H1 (cell line): ENCODE measurements around the gene GRIK4. TPM values are rescaled to one million over a fixed set of nuclear protein-coding genes. Genes with fewer than 3 reads are reported as not detected.
A peak's percentile ranks its signal among the peaks of the same experiment; 100 is the strongest.

ENCODE experiments used
- CTCF ChIA-PET: fragments of 300-600 bp; sonication (Branson Sonifier 250); formaldehyde crosslinking; loops from one replicate; lab custom pipeline; 2021; ENCODE audit not compliant: partially characterized antibody; lab: Charles Lee
- POLR2A ChIA-PET: fragments of 300-600 bp; sonication (Branson Sonifier 250); formaldehyde crosslinking; loops from one replicate; lab custom pipeline; 2021; ENCODE audit warnings: inconsistent platforms; ENCODE audit not compliant: partially characterized antibody; lab: Charles Lee
- DNase-seq, 2 experiments: peaks; one replicate each; pipeline versions ENCODE4 v3.0.0 to v3.0.0-alpha.2; 2010 to 2022; ENCODE audit warnings: low spot score in 2 of 2, low read depth in 1 of 2, mixed read lengths in 1 of 2
- FAIRE-seq: peaks from 2 replicates; lab custom pipeline; 2011; peaks lifted over from hg19 to GRCh38; lab: Jason Lieb, UNC
- H2AFZ ChIP-seq: 2 replicates; pipeline ENCODE4 v1.8.1; 2012; ENCODE audit warnings: low read length, inconsistent platforms
- H2AK5ac ChIP-seq: 2 replicates; pipeline ENCODE4 v1.6.1; 2013; ENCODE audit warnings: low read depth, low read length
- H2BK120ac ChIP-seq: replicated peaks from 2 replicates; pipeline ENCODE3; 2013; ENCODE audit warnings: low read depth, low read length, inconsistent platforms
- H2BK12ac ChIP-seq: 2 replicates; pipeline ENCODE4 v1.6.1; 2013; ENCODE audit warnings: low read depth, low read length
- H2BK15ac ChIP-seq: 2 replicates; pipeline ENCODE4 v1.6.1; 2013; ENCODE audit warnings: low read length
- H2BK20ac ChIP-seq: 2 replicates; pipeline ENCODE4 v1.6.1; 2013; ENCODE audit warnings: low read length
- H2BK5ac ChIP-seq: 2 replicates; pipeline ENCODE4 v1.6.1; 2013; ENCODE audit warnings: low read depth, low read length
- H3K14ac ChIP-seq: 2 replicates; pipeline ENCODE4 v1.6.1; 2013; ENCODE audit warnings: inconsistent platforms; ENCODE audit not compliant: insufficient read length
- H3K18ac ChIP-seq: 2 replicates; pipeline ENCODE4 v1.6.1; 2013; ENCODE audit warnings: low read length; ENCODE audit errors: extremely low read depth
- H3K23ac ChIP-seq: 2 replicates; pipeline ENCODE4 v1.6.1; 2013; ENCODE audit warnings: inconsistent platforms; ENCODE audit not compliant: insufficient read length
- H3K23me2 ChIP-seq: 2 replicates; pipeline ENCODE4 v1.6.1; 2013; ENCODE audit warnings: low read depth, low read length
- H3K27ac ChIP-seq: 2 replicates; pipeline ENCODE4 v1.6.1; 2011; ENCODE audit warnings: low read depth, low read length, inconsistent platforms
- H3K27me3 ChIP-seq, 4 experiments: replicated peaks in 1 of 4; 1 replicate in 1 of 4; 2 replicates in 3 of 4; pipeline versions ENCODE4 v1.6.1 to v1.8.1; 2011 to 2013; ENCODE audit warnings: low read length in 3 of 4, mild to moderate bottlenecking in 3 of 4, inconsistent platforms in 2 of 4, mixed read lengths in 2 of 4, moderate library complexity in 1 of 4; ENCODE audit not compliant: control insufficient read depth in 3 of 4, insufficient read depth in 3 of 4; ENCODE audit errors: extremely low read depth in 1 of 4
- H3K36me3 ChIP-seq, 4 experiments: 2 replicates each; pipeline versions ENCODE4 v1.6.1 to v1.8.1; 2011 to 2013; ENCODE audit warnings: mild to moderate bottlenecking in 4 of 4, low read length in 3 of 4, moderate library complexity in 2 of 4, control low read depth in 1 of 4, inconsistent platforms in 1 of 4; ENCODE audit not compliant: insufficient read depth in 4 of 4, control insufficient read depth in 2 of 4
- H3K4ac ChIP-seq: replicated peaks from 2 replicates; pipeline ENCODE3; 2013; ENCODE audit warnings: low read length, low read depth, mixed read lengths, inconsistent platforms; ENCODE audit not compliant: insufficient read length
- H3K4me1 ChIP-seq, 4 experiments: replicated peaks in 1 of 4; 1 replicate in 1 of 4; 2 replicates in 3 of 4; pipeline versions ENCODE4 v1.6.1 to v1.8.1; 2011 to 2013; ENCODE audit warnings: low read length in 3 of 4, inconsistent platforms in 2 of 4, mixed read lengths in 1 of 4; ENCODE audit not compliant: insufficient read depth in 4 of 4, control insufficient read depth in 3 of 4
- H3K4me2 ChIP-seq, 2 experiments: 2 replicates each; pipeline versions ENCODE4 v1.6.1 to v1.8.1; 2011 to 2013; ENCODE audit warnings: low read depth in 2 of 2, low read length in 2 of 2, control low read depth in 1 of 2, inconsistent platforms in 1 of 2, mild to moderate bottlenecking in 1 of 2; ENCODE audit not compliant: insufficient read depth in 1 of 2
- H3K4me3 ChIP-seq, 4 experiments: fragments of 200-600, 300-600 bp in 1 of 4; sonication (generic), shearing (Covaris generic), sonication (Bioruptor Twin) in 1 of 4; 2 replicates each; pipeline versions ENCODE4 v1.5.1 to v1.8.1; 2011 to 2016; ENCODE audit warnings: low read length in 4 of 4, low read depth in 3 of 4, control low read depth in 2 of 4, inconsistent platforms in 2 of 4, mild to moderate bottlenecking in 2 of 4, mixed read lengths in 1 of 4, moderate library complexity in 1 of 4; ENCODE audit not compliant: insufficient read depth in 2 of 4; ENCODE audit errors: extremely low read depth in 1 of 4
- H3K56ac ChIP-seq: replicated peaks from 2 replicates; pipeline ENCODE3; 2013; ENCODE audit warnings: low read depth, mild to moderate bottlenecking, mixed read lengths, low read length, inconsistent platforms; ENCODE audit not compliant: insufficient read length
- H3K79me1 ChIP-seq: 2 replicates; pipeline ENCODE4 v1.6.1; 2013; ENCODE audit warnings: low read depth, low read length, control low read depth
- H3K79me2 ChIP-seq, 2 experiments: 2 replicates each; pipeline versions ENCODE4 v1.6.1 to v1.8.1; 2012 to 2013; ENCODE audit warnings: low read length in 2 of 2, mild to moderate bottlenecking in 2 of 2, inconsistent platforms in 1 of 2; ENCODE audit not compliant: insufficient read depth in 2 of 2, control insufficient read depth in 1 of 2
- H3K9ac ChIP-seq, 4 experiments: replicated peaks in 1 of 4; 1 replicate in 1 of 4; 2 replicates in 3 of 4; pipeline versions ENCODE4 v1.6.1 to v1.8.1; 2011 to 2013; ENCODE audit warnings: low read depth in 3 of 4, low read length in 3 of 4, control low read depth in 2 of 4, mild to moderate bottlenecking in 2 of 4, moderate library complexity in 2 of 4, inconsistent platforms in 1 of 4; ENCODE audit errors: extremely low read depth in 1 of 4
- H3K9me3 ChIP-seq, 2 experiments: 2 replicates each; pipeline versions ENCODE4 v1.6.1 to v1.8.1; 2012 to 2013; ENCODE audit warnings: mild to moderate bottlenecking in 2 of 2, moderate library complexity in 2 of 2, control low read depth in 1 of 2, inconsistent platforms in 1 of 2, low read depth in 1 of 2, low read length in 1 of 2, mixed read lengths in 1 of 2; ENCODE audit not compliant: insufficient read depth in 2 of 2
- H4K20me1 ChIP-seq, 2 experiments: replicated peaks in 1 of 2; 2 replicates each; pipeline versions ENCODE3 to v1.8.1; 2011 to 2013; ENCODE audit warnings: inconsistent platforms in 2 of 2, low read length in 2 of 2, mild to moderate bottlenecking in 1 of 2; ENCODE audit not compliant: insufficient read depth in 2 of 2, control insufficient read depth in 1 of 2
- H4K5ac ChIP-seq: 2 replicates; pipeline ENCODE4 v1.6.1; 2013; ENCODE audit warnings: low read length, low read depth, mixed read lengths, inconsistent platforms; ENCODE audit not compliant: insufficient read length
- H4K8ac ChIP-seq: 2 replicates; pipeline ENCODE4 v1.8.0; 2013; ENCODE audit warnings: mild to moderate bottlenecking, moderate library complexity, low read length, inconsistent platforms; ENCODE audit not compliant: insufficient read depth; ENCODE audit errors: extremely low read depth
- H4K91ac ChIP-seq: replicated peaks from 2 replicates; pipeline ENCODE3; 2013; ENCODE audit warnings: low read length, mixed read lengths, inconsistent platforms; ENCODE audit not compliant: insufficient read length
- RAD21 ChIP-seq, 2 experiments: IDR thresholded peaks in 1 of 2; conservative IDR thresholded peaks in 1 of 2; 2 replicates each; pipeline ENCODE4 v1.6.1; 2011; ENCODE audit warnings: low read depth in 2 of 2, low read length in 2 of 2, improper control_type of control experiment in 1 of 2, inconsistent platforms in 1 of 2, mild to moderate bottlenecking in 1 of 2, moderate library complexity in 1 of 2
- YY1 ChIP-seq: IDR thresholded peaks from 2 replicates; pipeline ENCODE4 v1.6.1; 2011; ENCODE audit warnings: low read depth, mild to moderate bottlenecking, low read length
- WGBS, 2 experiments: shearing (Covaris generic) in 1 of 2; methylation state at CpG; one replicate each; pipeline versions ENCODE4 v1.1.6 to v1.1.7; 2013 to 2015; ENCODE audit warnings: low lambda C conversion rate in 2 of 2, mixed read lengths in 2 of 2, inconsistent platforms in 1 of 2, low coverage in 1 of 2, missing lambda C conversion rate in 1 of 2; ENCODE audit not compliant: insufficient replicate concordance in 2 of 2, insufficient coverage in 1 of 2, insufficient read length in 1 of 2; ENCODE audit errors: extremely low coverage in 1 of 2, missing lambda C conversion rate in 1 of 2; 5-methylcytosine and 5-hydroxymethylcytosine counted together
- polyA plus RNA-seq, 7 experiments: library from polyadenylated mRNA; depleted of rRNA in 3 of 7; stranded (reverse) in 5 of 7; unstranded in 2 of 7; fragments of >200 nt in 5 of 7; fragments of 200-250 nt in 2 of 7; gene quantifications; 1 replicate in 5 of 7; 2 replicates in 1 of 7; 4 replicates in 1 of 7; pipeline versions ENCODE4 v1.2.1 to v1.2.3, GENCODE V29; 2011 to 2013; ENCODE audit warnings: missing spikeins in 2 of 7, mixed read lengths in 2 of 7
- total RNA-seq: library from RNA; stranded (reverse); fragmentation: NEBNext Ultra II Directional; extraction: Animal tissue kit (Norgen Biotek cat#: 25700); gene quantifications from 2 replicates; pipeline ENCODE4 v1.2.1, GENCODE V29; 2021
- TF ChIP-seq, protein P1 (sequence below): IDR thresholded peaks from 2 replicates; pipeline ENCODE4 v1.6.1; 2012; ENCODE audit warnings: inconsistent platforms
- TF ChIP-seq, protein P2 (sequence below): IDR thresholded peaks from 2 replicates; pipeline ENCODE4 v1.6.1; 2011; ENCODE audit warnings: low read depth, mild to moderate bottlenecking, low read length; ENCODE audit not compliant: insufficient read depth
- TF ChIP-seq, protein P3 (sequence below): IDR thresholded peaks from 2 replicates; pipeline ENCODE4 v1.6.1; 2012; ENCODE audit warnings: inconsistent platforms

GRIK4 gene
- total and polyA plus RNA-seq, 2 of the 8 experiments (the other 6 are each of a cell fraction or from before 2014, with no cell fraction given), result 1.2 to 2.9 TPM

DNA sequence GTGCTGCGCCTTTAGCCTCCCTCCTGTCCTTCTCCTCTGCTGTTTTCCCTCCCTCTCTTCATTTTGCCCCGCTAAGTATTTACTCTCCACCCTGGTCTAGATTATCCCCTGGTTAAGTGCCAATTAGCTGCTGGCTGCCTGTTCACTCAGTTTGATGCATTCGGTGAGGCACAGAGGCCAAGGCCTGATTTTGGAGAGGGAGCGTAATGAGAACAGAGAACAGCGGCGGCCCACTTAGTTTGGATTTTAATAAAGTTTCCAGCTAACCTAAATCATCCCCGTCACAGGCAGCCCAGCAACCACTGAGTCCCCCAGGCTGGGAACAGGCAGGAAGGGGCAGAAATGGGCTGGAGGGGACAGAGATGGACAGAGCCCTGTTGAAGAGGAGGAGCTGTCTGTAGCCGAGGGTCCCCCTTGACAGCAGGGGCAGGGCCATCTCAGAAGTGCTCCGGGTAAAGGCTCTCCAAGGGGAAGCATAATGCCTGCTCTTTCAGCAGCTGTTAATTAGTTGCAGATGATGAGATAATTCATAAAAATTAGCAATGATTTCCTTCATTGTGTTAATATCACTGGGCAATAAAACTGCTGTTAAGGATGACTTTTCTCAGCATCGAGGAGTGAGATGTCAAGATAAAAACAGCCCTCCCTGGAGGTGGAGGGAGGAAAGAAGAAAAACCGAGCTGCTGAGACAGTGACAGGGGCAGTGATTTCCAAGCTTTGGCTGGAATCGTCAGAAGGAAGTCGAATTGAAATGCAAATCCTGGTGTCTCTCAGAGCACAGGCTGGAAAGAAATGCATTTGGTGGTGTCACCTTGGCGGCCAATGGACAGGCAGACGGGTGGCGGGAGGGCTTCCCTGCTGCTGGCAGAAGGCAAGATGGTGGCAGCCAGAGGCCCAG is 170.1 kb downstream of the GRIK4 start:
- peaks cover 0 to 10% (median 5%) of the 10 kb centered on the region in 4 experiments; a peak in 5 of 7 replicates for H3K4me1 ChIP-seq
- H4K5ac ChIP-seq, result no peak overlapping the region
- no peak overlapping the region for H3K4ac ChIP-seq
- no peak overlapping the region; a peak in 1 of 7 replicates for H3K9ac ChIP-seq
- peak overlapping the region; percentile 50 for H4K91ac ChIP-seq
- no peaks in the 10 kb centered on the region; a peak in 1 of 8 replicates for H3K36me3 ChIP-seq
- H3K56ac ChIP-seq, result no peak overlapping the region
- H2BK20ac ChIP-seq, result peak overlapping the region; percentile 83
- no peak overlapping the region for H3K4me3 ChIP-seq
- peak in 1 of 2 experiments; percentile 17 for DNase-seq
- no peak overlapping the region for H4K8ac ChIP-seq
- H3K23me2 ChIP-seq, result no peaks in the 10 kb centered on the region
- no peak overlapping the region for H3K27ac ChIP-seq
- H2BK15ac ChIP-seq, result peak overlapping the region; percentile 18; the same call in 1 of the 2 replicates
- no peak overlapping the region for H3K4me2 ChIP-seq
- no peak overlapping the region; the same call in 1 of the 2 replicates for H2AK5ac ChIP-seq
- WGBS, 2 experiments, result 71% methylated on average over 16 of the region's 16 CpGs; no CpG with 5 or more reads in 1 of the 2 experiments
- no peak overlapping the region for H3K14ac ChIP-seq
- no peaks in the 10 kb centered on the region for H3K79me2 ChIP-seq
- no peak overlapping the region for H3K23ac ChIP-seq
- H3K79me1 ChIP-seq, result 0 out of 2 replicates have a peak, but pooled peaks cover 2% of the 10 kb centered on the region
- H2BK12ac ChIP-seq, result 0 out of 2 replicates have a peak overlapping the region, but pooled peaks have one; percentile 19
- H3K9me3 ChIP-seq, result no peaks in the 10 kb centered on the region
- no peak overlapping the region; the same call in 1 of the 2 replicates for H2BK5ac ChIP-seq
- peak overlapping the region; percentile 64 for H3K18ac ChIP-seq
- H3K27me3 ChIP-seq, result no peaks in the 10 kb centered on the region
- H2AFZ ChIP-seq, result 0 out of 2 replicates have a peak overlapping the region, but pooled peaks have one; percentile 6
- no peaks in the 10 kb centered on the region for H4K20me1 ChIP-seq
- peak; percentile 39 for FAIRE-seq
- H2BK120ac ChIP-seq, result no peak overlapping the region
- peak; percentile 66 for TF ChIP-seq YY1
- TF ChIP-seq, protein P1, sequence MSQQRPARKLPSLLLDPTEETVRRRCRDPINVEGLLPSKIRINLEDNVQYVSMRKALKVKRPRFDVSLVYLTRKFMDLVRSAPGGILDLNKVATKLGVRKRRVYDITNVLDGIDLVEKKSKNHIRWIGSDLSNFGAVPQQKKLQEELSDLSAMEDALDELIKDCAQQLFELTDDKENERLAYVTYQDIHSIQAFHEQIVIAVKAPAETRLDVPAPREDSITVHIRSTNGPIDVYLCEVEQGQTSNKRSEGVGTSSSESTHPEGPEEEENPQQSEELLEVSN, result peak; percentile 82
- TF ChIP-seq, protein P2, sequence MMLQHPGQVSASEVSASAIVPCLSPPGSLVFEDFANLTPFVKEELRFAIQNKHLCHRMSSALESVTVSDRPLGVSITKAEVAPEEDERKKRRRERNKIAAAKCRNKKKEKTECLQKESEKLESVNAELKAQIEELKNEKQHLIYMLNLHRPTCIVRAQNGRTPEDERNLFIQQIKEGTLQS, result no peak
- TF ChIP-seq, protein P3, sequence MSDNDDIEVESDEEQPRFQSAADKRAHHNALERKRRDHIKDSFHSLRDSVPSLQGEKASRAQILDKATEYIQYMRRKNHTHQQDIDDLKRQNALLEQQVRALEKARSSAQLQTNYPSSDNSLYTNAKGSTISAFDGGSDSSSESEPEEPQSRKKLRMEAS, result peak; percentile 33
- TF ChIP-seq RAD21 (IDR thresholded peaks at IDR 0.05 in 1 of 2, conservative IDR thresholded peaks at IDR 0.05 in 1 of 2; ENCODE audit: low read depth in 2 of 2, low read length in 2 of 2), result 0 out of 4 replicates have a peak, but pooled peaks of 1 of the 2 experiments have one; percentile 2
- POLR2A ChIA-PET, result interaction anchor here (0.8 kb wide), 1 partner anchor 32 kb away, joined by 3 read pairs; no protein-coding TSS in a partner anchor
- CTCF ChIA-PET, result interaction anchor here (0.8 to 12.7 kb wide), 19 partner anchors 14 to 247 kb away, joined by 3 to 98 read pairs (median 4); partner anchors contain the start of gene GRIK4
